Neuron (in vitro differentiated cells): ENCODE data around the gene DEFB123.

Experiments used
- H2AFZ ChIP-seq: one replicate; pipeline ENCODE4 v1.6.1; 2013; ENCODE audit warnings: low read depth, mild to moderate bottlenecking, inconsistent platforms, low read length, moderate library complexity
- H3K27me3 ChIP-seq: one replicate; pipeline ENCODE4 v1.6.1; 2013; ENCODE audit warnings: low read length; ENCODE audit not compliant: insufficient read depth
- H3K36me3 ChIP-seq: one replicate; pipeline ENCODE4 v1.6.1; 2013; ENCODE audit warnings: low read length; ENCODE audit not compliant: insufficient read depth
- H3K4me1 ChIP-seq: one replicate; pipeline ENCODE4 v1.6.1; 2013; ENCODE audit warnings: low read length; ENCODE audit not compliant: insufficient read depth
- H3K4me3 ChIP-seq: 2 replicates; pipeline ENCODE4 v1.5.1; 2013; ENCODE audit warnings: mild to moderate bottlenecking, low read length, moderate library complexity
- H3K9me3 ChIP-seq: one replicate; pipeline ENCODE4 v1.6.1; 2013; ENCODE audit warnings: low read length

DEFB123 gene

DNA sequence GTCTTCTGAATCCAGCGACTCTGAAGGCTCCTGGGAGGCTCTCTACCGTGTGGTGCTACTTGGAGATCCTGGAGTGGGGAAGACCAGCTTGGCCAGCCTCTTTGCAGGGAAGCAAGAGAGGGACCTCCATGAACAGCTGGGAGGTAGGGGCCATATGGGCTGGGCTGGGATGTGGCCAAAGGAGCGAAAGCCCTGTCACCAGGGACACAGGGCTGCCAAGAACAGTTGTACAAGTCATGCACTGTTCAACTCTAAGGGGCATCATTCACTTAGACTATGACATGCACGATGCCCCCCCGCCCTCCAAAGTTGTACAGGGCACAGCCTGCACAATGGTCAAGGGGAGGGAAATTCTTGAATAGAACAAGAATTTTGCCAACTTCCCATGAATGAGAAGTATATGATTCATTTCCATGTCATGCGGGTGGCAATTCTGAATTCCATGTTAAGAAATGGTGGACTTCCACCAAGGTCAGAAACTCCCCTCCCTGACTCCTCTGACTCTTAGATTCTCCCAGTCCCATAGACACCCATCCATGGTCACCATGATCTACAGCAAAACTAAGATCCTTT is 36.3 kb downstream of the DEFB123 start:
- Histone ChIP-seq H3K4me3 (no peak overlapping the region), H3K4me1 (no peaks in the 10 kb centered on the region), H2AFZ (no peak overlapping the region), H3K36me3 (no peaks in the 10 kb centered on the region), H3K9me3 (no peaks in the 10 kb centered on the region), H3K27me3 (peaks cover 4% of the 10 kb centered on the region)

DNA sequence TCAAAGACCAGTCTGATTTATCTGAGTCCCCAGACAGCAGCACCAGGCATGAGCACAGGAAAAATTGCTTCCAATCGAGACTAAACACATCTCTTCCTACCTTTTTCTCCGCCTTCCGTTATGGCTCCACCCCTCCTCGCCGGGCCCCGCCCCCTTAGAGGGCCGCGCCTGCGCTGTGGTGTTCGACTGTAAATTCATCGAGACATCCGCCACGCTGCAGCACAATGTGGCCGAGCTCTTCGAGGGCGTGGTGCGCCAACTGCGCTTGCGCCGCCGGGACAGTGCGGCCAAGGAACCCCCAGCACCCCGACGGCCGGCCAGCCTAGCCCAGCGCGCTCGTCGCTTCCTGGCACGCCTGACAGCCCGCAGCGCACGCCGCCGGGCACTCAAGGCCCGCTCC is 43.6 kb downstream of the DEFB123 start:
- Histone ChIP-seq H3K9me3 (no peaks in the 10 kb centered on the region), H2AFZ (no peak overlapping the region), H3K4me3 (no peak overlapping the region), H3K36me3 (no peaks in the 10 kb centered on the region), H3K4me1 (no peaks in the 10 kb centered on the region), H3K27me3 (peaks cover 8% of the 10 kb centered on the region)

DNA sequence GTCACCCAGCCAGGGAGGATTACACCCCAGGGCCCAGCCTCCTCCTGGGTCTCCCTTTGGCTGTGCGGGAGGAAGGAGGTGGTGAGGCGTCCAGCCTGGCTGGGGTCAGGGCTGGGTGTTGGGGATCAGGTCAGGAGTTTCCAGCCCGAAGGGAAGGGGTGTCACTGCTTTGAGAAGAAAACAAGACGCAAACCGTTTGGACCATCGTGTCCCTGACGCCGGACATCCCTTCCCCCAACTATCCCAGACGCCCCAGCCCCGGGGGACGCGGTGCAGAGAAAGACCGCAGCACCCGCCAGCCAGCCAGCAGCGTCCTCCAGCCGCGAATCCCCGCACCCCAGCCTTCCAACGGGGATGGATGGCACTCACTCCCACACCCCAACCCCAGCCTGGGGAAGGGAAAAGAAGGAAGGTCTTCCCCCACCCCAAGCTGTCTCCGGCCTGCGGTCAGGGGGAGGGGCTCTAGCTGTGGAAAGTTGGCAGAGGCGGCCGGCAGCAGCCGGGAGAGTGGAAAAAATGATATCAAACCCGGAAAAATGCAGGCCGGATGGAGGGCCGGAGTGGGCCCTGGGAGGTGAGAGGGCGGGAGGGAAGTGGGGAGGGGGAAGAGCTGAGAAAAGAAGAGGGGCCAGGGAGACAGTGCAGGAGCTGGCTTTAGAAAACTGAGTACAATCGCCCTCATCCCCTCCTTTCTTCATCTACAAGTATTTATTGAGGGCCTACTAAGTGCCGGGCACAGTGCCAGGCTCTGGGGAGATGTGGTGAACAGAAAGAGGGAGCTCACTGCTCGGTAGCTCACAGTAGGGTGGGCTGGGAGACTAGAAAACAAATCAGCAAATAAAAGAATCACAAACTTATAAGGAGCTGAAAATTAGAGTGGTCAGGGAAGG is 45.3 kb downstream of the DEFB123 start:
- H3K27me3 ChIP-seq, result peaks cover 10% of the 10 kb centered on the region

DNA sequence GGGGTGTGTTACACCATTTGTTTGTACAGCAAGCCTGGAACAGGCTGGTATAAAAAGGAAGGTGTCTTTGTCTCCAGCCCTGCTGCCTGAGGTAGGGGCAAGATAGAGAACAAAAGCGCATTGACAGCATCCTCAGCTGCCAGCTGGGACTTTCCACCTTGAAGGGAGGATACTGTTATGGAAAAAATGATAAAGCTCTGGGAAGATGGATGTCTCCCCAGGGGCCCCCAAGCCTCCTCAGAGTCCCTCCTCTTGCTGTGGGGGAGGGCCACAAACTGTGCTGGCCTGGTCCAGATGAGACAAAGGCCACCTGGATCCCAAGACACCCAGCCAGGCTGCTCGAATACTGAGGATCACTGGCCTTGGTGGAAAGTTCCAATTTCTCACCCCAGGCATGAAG is 47.7 kb downstream of the DEFB123 start:
- Histone ChIP-seq H3K27me3 (peaks cover 10% of the 10 kb centered on the region), H3K36me3 (no peaks in the 10 kb centered on the region), H3K4me3 (no peak overlapping the region), H3K9me3 (no peaks in the 10 kb centered on the region), H2AFZ (no peak overlapping the region), H3K4me1 (no peaks in the 10 kb centered on the region)

More for the DNA sequence above, 45.3 kb downstream of the DEFB123 start:
- H2AFZ ChIP-seq, result no peak overlapping the region
- H3K4me1 ChIP-seq, result no peaks in the 10 kb centered on the region
- no peaks in the 10 kb centered on the region for H3K36me3 ChIP-seq
- H3K4me3 ChIP-seq, result no peak overlapping the region
- H3K9me3 ChIP-seq, result no peaks in the 10 kb centered on the region

DNA sequence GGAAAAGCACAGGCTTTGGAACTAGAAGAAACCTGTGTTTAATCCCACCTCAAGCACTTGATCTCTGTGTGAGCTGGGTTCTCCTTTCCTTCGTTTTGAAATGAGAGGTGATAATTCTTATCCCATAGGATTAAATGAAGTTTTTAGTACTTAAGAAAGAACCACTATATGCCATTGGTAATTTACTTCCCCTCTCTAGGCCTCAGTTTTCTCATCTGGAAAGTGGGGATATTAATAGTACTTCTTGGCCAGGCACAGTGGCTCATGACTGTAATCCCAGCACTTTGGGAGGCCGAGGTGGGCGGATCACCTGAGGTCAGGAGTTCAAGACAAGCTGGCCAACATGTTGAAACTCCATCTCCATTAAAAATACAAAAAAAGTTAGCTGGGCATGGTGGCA is 48.7 kb downstream of the DEFB123 start:
- Histone ChIP-seq H3K9me3 (no peaks in the 10 kb centered on the region), H3K4me3 (no peak overlapping the region), H3K4me1 (no peaks in the 10 kb centered on the region), H2AFZ (no peak overlapping the region), H3K27me3 (peaks cover 10% of the 10 kb centered on the region), H3K36me3 (no peaks in the 10 kb centered on the region)

DNA sequence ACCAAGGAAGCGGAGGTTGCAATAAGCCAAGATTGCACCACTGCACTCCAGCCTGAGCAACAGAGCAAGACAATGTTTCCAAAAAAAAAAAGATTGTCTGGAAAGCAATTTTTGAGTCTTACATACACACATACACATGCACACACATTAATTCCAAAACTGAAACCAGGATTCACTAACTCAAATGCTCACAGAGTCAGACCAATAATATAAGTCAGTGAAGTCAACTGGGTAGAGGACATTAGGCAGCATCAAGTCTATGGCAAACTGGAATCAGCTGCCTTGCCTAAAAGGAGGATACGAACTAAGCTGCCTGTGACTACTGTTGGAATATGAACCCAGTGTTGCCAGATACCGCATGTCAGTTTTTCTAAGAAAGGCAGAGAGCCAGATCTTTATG is 50.3 kb downstream of the DEFB123 start:
- no peaks in the 10 kb centered on the region for H3K36me3 ChIP-seq

DNA sequence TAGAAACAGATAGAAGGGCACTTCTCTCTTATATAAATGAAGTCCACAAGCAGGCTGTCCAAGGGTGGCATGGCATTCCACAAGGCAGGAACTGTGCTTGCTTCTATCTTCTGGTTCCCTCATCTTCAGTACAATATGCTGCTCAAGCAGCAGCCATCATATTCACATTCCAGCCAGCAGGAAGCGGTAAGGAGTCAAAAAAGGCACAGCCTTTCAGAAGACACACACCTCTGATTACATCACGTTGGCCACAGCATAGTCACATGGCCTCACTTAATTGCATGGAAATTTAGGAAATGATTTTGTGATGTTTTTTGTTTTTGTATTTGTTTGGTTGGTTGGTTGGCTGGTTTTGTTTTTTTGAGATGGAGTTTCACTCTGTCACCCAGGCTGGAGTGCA is 53.7 kb downstream of the DEFB123 start:
- Histone ChIP-seq H3K4me1 (no peaks in the 10 kb centered on the region), H2AFZ (no peak overlapping the region), H3K36me3 (no peaks in the 10 kb centered on the region), H3K27me3 (peaks cover 8% of the 10 kb centered on the region), H3K9me3 (no peaks in the 10 kb centered on the region), H3K4me3 (no peak overlapping the region)

More for the DNA sequence above, 50.3 kb downstream of the DEFB123 start:
- Histone ChIP-seq H2AFZ (no peak overlapping the region), H3K4me3 (no peak overlapping the region), H3K27me3 (peaks cover 8% of the 10 kb centered on the region), H3K9me3 (no peaks in the 10 kb centered on the region), H3K4me1 (no peaks in the 10 kb centered on the region)

DNA sequence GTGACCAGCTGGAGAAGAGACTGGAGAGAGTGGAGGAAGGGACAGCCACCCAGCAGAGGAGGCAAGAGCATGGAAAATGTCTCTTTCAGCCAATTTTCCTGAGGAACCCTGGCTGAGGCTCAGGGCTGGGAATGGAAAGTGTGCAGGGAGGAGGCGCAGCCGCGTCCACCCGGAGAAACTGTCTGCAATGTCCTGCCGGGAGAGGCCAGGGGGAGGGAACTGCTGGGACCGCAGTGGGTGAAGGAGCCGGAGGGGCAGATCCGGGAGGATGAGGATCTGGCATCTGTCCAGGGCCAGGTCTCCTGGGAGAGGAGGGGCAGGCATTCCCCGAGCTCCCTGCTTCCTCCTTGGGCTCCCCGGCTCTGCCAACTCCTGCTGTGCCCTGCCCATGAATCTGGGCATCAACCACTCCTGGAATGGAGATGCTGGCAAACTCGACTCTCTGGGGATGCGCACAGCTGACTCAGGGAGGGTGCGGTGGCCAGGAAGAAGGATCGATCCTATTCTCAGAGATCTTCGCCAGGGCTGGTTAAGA is 56.4 kb downstream of the DEFB123 start:
- Histone ChIP-seq H3K27me3 (peaks cover 8% of the 10 kb centered on the region), H3K4me1 (no peaks in the 10 kb centered on the region), H3K9me3 (no peaks in the 10 kb centered on the region), H3K4me3 (no peak overlapping the region), H3K36me3 (no peaks in the 10 kb centered on the region), H2AFZ (no peak overlapping the region)

DNA sequence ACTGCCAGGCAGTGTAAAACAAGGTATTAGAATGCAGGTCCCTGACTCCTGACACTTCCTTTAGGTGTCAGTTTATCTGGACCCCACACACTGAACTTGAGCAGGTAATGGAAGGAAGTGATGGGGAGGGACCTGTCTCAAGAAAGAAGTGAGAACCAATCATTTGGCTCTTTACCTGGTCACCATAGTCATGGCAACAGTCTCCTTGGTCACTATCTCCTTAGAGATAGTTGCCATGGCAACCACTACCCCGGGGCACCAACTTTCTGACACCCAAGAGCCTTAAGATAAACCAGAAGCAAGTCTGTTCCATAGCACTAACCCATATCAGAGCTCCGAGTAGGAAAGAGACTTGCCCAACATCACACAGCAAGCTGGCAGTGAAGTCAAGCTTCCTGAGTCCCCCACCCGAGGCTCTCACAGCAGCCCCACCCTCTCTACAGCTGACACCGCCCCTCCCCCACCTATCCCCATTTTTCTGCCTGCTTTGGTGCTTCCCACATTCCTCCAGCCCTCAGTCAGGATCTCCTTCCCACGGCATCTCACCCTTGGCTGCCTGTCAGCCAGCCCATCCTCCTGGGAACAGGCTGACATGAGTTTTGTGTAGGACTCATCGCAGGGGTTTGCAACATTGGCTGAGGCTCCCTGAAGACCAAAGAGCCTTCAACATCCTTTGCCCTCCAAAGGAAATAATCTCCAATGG is 57.6 kb downstream of the DEFB123 start:
- no peaks in the 10 kb centered on the region for H3K4me1 ChIP-seq
- no peak overlapping the region for H2AFZ ChIP-seq
- no peaks in the 10 kb centered on the region for H3K36me3 ChIP-seq
- H3K9me3 ChIP-seq, result no peaks in the 10 kb centered on the region
- peaks cover 8% of the 10 kb centered on the region for H3K27me3 ChIP-seq
- no peak overlapping the region for H3K4me3 ChIP-seq
